ENCODE data around the gene PACRG. TPM values are rescaled to one million over a fixed set of nuclear protein-coding genes. Genes with fewer than 3 reads are reported as not detected.
"Not testable (repeated sequence)": the region's sequence is repeated elsewhere in the genome, so short reads cannot be mapped to it uniquely, and the experiment has no call there.

PACRG gene
- total RNA-seq, 2 experiments from 2014 or later = 0.66 to 0.81 TPM

- Histone ChIP-seq H3K27me3 (ENCODE audit: control insufficient read depth in 1 of 2, insufficient read depth in 2 of 2, low read length in 2 of 2) (no peaks in the 10 kb centered on the region), H3K4me1 (ENCODE audit: insufficient read depth, low read length) (no peaks in the 10 kb centered on the region), H3K9me3 (ENCODE audit: control insufficient read depth in 1 of 2, insufficient read depth in 1 of 2, low read length in 2 of 2) (peaks cover 0 to 5% of the 10 kb centered on the region in 2 experiments), H3K27ac (ENCODE audit: low read depth in 1 of 2, low read length in 2 of 2) (no peak overlapping the region), H3K4me3 (ENCODE audit: low read length) (no peak overlapping the region), H3K36me3 (ENCODE audit: insufficient read depth, low read length) (no peaks in the 10 kb centered on the region)
- Mint-ChIP-seq H3K27me3 (no peaks in the 10 kb centered on the region), H3K4me1 (ENCODE audit: low read depth) (no peaks in the 10 kb centered on the region), H3K9me3 (peaks cover 18% of the 10 kb centered on the region), H3K27ac (no peak overlapping the region), H3K4me3 (no peak overlapping the region), H3K36me3 (ENCODE audit: low read depth) (no peaks in the 10 kb centered on the region)
- ChIA-PET CTCF (no interaction called here), POLR2A (no interaction called here)
- TF ChIP-seq CTCF (IDR thresholded peaks at IDR 0.05) = no peak
- DNase-seq = no peak
- intact Hi-C loops (cut with DNase I, micrococcal nuclease) = no loop called here
- ATAC-seq (ENCODE audit: poor library complexity) = no peak
Observed at GRCh38 chr6:162973980-162974379, 246.2 kb downstream of the PACRG start.

GRCh38 chr6:162974685-162975084 lies 246.9 kb downstream of the PACRG start:
- Mint-ChIP-seq H3K27me3 (no peaks in the 10 kb centered on the region), H3K36me3 (ENCODE audit: low read depth) (no peaks in the 10 kb centered on the region), H3K27ac (no peak overlapping the region), H3K4me1 (ENCODE audit: low read depth) (no peaks in the 10 kb centered on the region), H3K4me3 (no peak overlapping the region), H3K9me3 (peaks cover 14% of the 10 kb centered on the region)
- no peaks in the 10 kb centered on the region for H3K4me1 ChIP-seq (ENCODE audit: insufficient read depth, low read length)
- DNase-seq = no peak
- TF ChIP-seq CTCF (IDR thresholded peaks at IDR 0.05) = no peak
- intact Hi-C loops (cut with DNase I, micrococcal nuclease) = no loop called here
- ChIA-PET CTCF (no interaction called here), POLR2A (no interaction called here)
- H3K27me3 ChIP-seq (ENCODE audit: control insufficient read depth in 1 of 2, insufficient read depth in 2 of 2, low read length in 2 of 2) = no peaks in the 10 kb centered on the region
- H3K36me3 ChIP-seq (ENCODE audit: insufficient read depth, low read length) = no peaks in the 10 kb centered on the region
- H3K4me3 ChIP-seq (ENCODE audit: low read length) = no peak overlapping the region
- H3K27ac ChIP-seq (ENCODE audit: low read depth in 1 of 2, low read length in 2 of 2) = no peak overlapping the region
- no peak for ATAC-seq (ENCODE audit: poor library complexity)
- peaks cover 0 to 5% of the 10 kb centered on the region in 2 experiments for H3K9me3 ChIP-seq (ENCODE audit: control insufficient read depth in 1 of 2, insufficient read depth in 1 of 2, low read length in 2 of 2)

DNA sequence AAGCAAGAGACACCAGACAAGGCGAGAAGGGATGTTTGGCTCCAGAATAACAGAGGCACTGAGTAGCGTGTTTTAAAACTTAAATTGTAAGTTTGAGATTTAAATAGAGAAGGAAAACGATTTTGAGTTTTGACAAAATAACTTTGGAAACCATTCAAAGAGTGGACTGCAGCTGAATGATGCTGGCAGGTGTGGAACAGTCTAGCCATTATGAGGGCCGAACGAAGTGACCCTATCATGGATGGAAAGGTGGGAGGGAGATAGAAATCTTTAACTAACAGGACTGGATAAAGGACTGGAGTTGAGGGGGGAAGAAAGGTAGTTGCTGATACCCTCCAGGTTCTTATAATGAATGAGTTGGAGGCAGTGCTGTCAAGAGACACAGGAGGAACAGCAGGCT lies 248.4 kb downstream of the PACRG start:
- Histone ChIP-seq H3K4me3 (ENCODE audit: low read length) (no peak overlapping the region), H3K9me3 (ENCODE audit: control insufficient read depth in 1 of 2, insufficient read depth in 1 of 2, low read length in 2 of 2) (peaks cover 0 to 5% of the 10 kb centered on the region in 2 experiments), H3K27ac (ENCODE audit: low read depth in 1 of 2, low read length in 2 of 2) (no peak overlapping the region), H3K36me3 (ENCODE audit: insufficient read depth, low read length) (no peaks in the 10 kb centered on the region), H3K27me3 (ENCODE audit: control insufficient read depth in 1 of 2, insufficient read depth in 2 of 2, low read length in 2 of 2) (no peaks in the 10 kb centered on the region), H3K4me1 (ENCODE audit: insufficient read depth, low read length) (no peaks in the 10 kb centered on the region)
- Mint-ChIP-seq H3K4me3 (no peak overlapping the region), H3K4me1 (ENCODE audit: low read depth) (no peaks in the 10 kb centered on the region), H3K27me3 (no peaks in the 10 kb centered on the region), H3K36me3 (ENCODE audit: low read depth) (no peaks in the 10 kb centered on the region), H3K27ac (no peak overlapping the region), H3K9me3 (peaks cover 16% of the 10 kb centered on the region)
- POLR2A ChIA-PET = no interaction called here
- intact Hi-C loops (cut with DNase I, micrococcal nuclease) = no loop called here
- ATAC-seq (ENCODE audit: poor library complexity) = no peak
- CTCF ChIA-PET = no interaction called here
- no peak for DNase-seq
- no peak for TF ChIP-seq CTCF (IDR thresholded peaks at IDR 0.05)

DNA sequence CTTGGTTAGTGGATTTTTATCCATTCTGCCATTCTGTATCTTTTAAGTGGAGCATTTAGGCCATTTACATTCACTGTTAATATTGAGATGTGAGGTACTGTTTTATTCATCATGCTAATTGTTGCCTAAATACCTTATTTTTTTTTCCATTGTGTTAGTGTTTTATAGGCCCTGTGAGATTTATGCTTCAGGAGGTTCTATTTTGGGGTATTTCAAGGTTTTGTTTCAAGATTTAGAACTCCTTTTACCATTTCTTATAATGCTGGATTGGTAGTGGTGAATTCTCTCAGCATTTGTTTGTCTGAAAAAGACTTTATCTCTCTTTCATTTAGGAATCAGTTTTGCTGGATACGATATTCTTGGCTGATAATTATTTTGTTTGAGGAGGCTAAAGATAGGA lies 255.5 kb downstream of the PACRG start:
- CTCF ChIA-PET; H3K36me3 Mint-ChIP-seq (ENCODE audit: low read depth); ATAC-seq (ENCODE audit: poor library complexity): not testable (repeated sequence)

More for the DNA sequence above, 255.5 kb downstream of the PACRG start:
- H3K9me3 ChIP-seq (ENCODE audit: control insufficient read depth in 1 of 2, insufficient read depth in 1 of 2, low read length in 2 of 2); intact Hi-C loops (cut with DNase I, micrococcal nuclease); H3K4me1 ChIP-seq (ENCODE audit: insufficient read depth, low read length); H3K36me3 ChIP-seq (ENCODE audit: insufficient read depth, low read length); H3K27ac ChIP-seq (ENCODE audit: low read depth in 1 of 2, low read length in 2 of 2); H3K27me3 ChIP-seq (ENCODE audit: control insufficient read depth in 1 of 2, insufficient read depth in 2 of 2, low read length in 2 of 2); H3K4me3 Mint-ChIP-seq; H3K27me3 Mint-ChIP-seq; H3K4me3 ChIP-seq (ENCODE audit: low read length); DNase-seq; H3K4me1 Mint-ChIP-seq (ENCODE audit: low read depth); POLR2A ChIA-PET; H3K27ac Mint-ChIP-seq: not testable (repeated sequence)
- H3K9me3 Mint-ChIP-seq = peaks cover 31% of the 10 kb centered on the region
